ENCODE data around the gene CREG1.
"Not testable (repeated sequence)": the region's sequence is repeated elsewhere in the genome, so short reads cannot be mapped to it uniquely, and the experiment has no call there.

Gene CREG1

DNA sequence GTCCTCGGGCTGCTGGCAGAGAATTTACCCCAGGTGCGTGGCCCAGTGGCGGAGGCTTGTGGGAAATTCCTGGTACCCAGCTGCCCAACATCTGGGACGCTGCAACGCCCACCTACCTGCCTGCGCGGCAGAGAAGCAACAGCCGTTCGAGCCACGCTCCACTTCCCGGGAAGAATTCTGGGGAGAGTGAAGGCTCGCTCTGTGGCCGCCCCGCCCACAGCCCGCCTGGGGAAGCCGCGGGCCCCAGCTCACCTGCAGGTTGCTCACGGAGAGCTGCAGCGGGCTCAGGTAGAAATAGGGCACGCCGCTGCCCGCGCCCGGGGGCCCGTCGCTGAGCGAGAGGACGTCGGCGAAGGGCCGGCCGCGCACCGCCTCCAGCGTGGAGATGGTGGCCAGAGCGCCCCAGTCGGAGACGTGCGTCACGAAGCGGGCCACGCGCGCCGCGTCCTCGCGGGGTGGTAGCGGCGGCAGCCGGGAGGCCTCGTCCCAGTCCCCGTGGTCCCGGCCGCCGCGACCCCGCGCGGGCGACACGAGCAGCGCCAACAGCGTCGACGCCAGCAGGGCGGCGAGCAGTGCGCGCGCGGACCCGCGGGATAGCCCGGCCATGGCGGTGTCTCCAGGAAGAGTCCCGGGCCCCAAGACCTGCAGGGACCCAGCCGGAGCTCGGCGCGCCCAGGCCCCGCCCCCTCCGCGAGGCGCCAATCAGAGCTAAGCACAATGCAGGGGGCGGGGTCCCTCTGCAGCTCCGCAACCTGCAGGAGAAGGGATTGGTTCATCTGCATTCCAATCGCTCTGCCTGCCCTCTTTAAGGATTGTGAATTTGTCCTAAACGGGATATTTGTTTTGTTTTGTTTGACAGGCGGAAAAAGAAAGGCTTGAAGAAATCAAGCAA, at the start of gene CREG1:
Gene CREG1, minus strand, starts transcription at position 627 of the 892 bp plus-strand sequence.
- DNase-seq (ENCODE audit: low read depth): peak; percentile 79

GRCh38 chr1:167602840-167603239, 49.3 kb upstream of the CREG1 start:
- no peak for DNase-seq (ENCODE audit: low read depth)

DNA sequence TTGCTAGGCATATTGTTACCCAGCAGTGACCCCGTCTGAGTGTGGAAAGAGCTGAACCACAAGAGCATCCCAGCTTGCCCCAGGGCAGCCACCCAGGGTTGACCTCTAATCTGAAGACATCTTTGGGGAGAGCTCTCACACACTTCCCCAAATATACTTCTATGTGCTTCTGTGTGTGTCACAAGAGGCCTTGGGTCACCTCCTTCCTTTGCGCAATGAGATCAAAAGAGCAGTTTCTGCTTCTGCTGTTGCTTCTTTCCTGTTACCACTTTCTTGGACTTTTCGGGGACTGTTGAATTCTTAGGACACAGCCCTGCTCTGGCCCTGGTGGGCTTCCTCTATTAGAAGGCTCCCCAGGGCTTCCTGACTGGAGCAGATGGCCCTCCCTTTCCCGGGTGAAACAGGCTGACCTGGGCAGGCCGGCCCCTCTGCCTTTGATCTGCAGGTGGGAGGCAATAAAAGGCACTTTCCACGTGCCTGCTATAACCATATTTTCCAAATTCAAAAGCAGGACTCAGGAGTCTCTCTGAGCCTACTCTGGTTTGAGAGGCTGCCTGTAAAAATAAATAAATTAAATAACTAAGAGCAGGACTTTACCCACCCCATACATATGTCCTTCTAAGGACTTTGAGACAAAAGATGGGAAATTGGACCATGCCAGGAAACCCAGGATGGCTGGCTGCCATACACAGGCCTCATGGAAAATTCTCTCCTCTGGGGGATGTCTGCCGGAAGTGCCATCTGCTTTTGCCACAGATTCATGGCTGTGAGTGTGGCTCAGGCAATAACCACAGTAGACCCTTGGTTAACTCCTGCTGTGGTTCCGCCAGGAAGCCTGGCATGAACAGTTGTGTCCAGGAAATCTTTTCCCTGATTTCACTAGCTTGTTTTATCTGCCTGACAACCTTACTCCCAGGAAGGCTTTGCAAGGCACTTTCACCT, 48.2 kb upstream of the CREG1 start:
- DNase-seq (ENCODE audit: low read depth): no peak

DNA sequence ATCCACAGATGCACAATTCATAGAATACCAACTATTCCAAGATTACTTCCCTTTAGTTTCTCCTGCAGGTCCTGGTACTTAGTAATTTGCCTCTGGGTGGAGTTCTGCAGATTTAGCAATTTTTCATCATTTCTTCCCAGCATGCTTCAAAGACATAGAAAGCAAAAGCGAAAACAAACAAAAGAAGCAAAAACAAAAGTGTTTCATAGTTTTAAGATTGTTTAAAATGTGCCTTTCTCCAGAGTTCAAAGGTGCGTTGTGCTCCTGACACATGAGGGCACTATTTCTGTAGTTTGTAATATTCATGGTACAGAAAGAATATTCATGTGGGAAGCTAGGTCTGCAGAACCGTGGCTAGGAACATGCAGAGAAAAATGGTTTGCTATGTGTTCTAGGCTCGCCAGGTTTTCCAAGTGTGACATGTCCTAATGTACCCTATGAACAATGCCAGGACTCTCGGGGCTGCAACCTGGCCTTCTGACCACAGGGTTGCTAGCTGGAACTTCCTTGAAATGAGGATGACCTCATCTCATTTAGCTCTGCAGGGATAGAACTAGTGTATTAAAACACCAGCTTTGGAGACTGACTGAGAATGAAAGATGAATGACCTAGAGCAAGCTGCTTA, 46.5 kb upstream of the CREG1 start:
- DNase-seq (ENCODE audit: low read depth): no peak

DNA sequence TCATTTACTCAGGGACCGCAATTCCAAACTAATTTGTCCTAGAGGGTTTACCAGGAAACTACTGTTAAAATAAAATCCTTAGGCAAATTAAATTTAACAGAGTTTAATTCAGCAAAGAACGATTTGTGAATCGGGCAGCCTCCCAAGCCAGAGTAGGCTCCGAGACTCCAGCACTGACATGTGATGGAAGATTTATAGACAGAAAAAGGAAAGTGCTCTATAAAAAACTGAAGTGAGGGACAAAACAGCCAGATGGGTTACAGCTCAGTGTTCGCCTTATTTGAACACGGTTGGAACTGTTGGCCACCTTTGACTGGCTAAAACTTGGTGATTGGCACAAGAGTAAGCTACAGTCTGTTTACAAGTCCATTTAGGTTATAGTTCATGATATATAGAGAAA, 41.3 kb upstream of the CREG1 start:
- no peak for DNase-seq (ENCODE audit: low read depth)

DNA sequence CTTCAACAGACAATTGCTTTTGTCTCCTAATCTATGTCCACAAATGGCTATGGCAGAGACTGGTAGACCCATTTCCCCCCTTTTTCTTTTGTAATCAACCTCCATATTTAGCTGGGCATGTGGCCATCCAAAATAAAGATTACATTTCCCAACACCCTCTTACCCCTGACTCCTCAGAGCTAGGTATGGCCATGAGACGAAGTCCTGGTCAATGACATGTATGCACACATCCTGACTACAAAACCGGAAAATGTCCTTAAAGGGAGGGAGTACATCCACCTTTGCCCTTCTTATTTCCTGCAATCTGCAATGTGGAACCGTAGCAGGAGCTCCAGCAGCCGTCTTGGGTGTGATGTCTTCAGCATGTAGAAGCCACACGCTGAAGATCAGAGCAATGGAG, 40.3 kb upstream of the CREG1 start:
- DNase-seq (ENCODE audit: low read depth): no peak

GRCh38 chr1:167592475-167592874, 38.9 kb upstream of the CREG1 start:
- DNase-seq (ENCODE audit: low read depth): no peak

- DNase-seq (ENCODE audit: low read depth): no peak
These were observed 34.8 kb upstream of the CREG1 start for GRCh38 chr1:167588361-167588760.

- DNase-seq (ENCODE audit: low read depth): no peak
These were observed 34.3 kb upstream of the CREG1 start for GRCh38 chr1:167587872-167588271.

DNA sequence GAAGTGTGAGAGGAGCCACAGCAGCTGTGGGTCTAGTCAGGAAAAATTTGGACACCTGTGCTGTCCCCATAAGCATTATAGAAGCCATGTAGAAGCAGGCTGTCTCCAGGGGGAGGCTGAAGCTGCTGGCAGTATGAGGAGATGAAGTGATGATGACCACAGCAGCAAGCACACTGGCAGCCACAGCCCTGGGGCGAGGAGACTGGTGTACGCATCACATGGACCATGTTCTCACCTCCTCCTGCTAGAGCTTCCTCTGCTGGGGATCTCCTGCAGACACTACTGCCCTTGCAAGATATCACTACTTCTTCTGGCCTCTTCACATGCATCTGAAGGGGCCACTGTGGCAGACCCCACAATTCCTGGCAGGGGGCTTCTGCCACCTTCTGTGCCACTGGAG, 33.8 kb upstream of the CREG1 start:
- no peak for DNase-seq (ENCODE audit: low read depth)

DNA sequence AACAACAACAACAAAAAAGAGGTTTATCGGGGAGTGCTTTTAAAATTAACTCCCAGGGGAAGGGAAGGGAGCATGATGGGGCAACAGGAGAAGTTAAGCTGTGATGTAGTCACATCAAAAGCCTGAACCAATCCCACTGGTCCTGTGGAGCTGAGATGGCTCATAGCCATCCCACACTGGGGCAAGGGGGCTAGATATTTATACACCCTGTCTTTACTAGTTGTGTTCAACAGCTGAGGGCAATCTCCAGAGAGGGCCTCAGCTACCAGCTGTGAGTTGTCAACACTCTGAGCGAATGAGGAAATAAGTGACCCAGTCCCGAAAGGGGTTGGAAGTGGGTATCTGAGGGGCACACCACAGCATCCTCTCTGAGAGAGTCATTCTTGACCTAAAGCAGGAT, 31.0 kb upstream of the CREG1 start:
- no peak for DNase-seq (ENCODE audit: low read depth)

GRCh38 chr1:167582722-167583121, 29.2 kb upstream of the CREG1 start:
- DNase-seq (ENCODE audit: low read depth): no peak

GRCh38 chr1:167582064-167582463, 28.5 kb upstream of the CREG1 start:
- DNase-seq (ENCODE audit: low read depth): no peak

DNA sequence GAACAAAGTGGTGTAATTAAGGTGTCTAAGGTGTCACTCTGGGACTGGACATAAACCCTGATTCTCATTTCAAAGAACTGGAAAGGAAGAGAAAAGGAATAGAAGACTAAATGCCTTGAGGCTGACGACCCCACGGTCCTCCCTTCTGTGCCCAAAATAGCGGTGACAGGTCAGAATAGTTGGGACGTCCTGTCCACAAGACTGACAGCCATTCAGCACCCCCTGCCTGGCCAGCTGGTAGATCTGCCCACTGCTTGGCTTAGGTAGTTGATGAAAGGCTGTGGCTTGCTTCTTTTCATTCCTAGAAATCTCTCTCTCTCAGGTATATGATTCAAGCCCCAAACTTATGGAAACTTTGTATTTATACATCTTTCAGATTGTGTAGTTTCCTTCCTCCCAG, 26.4 kb upstream of the CREG1 start:
- no peak for DNase-seq (ENCODE audit: low read depth)

DNA sequence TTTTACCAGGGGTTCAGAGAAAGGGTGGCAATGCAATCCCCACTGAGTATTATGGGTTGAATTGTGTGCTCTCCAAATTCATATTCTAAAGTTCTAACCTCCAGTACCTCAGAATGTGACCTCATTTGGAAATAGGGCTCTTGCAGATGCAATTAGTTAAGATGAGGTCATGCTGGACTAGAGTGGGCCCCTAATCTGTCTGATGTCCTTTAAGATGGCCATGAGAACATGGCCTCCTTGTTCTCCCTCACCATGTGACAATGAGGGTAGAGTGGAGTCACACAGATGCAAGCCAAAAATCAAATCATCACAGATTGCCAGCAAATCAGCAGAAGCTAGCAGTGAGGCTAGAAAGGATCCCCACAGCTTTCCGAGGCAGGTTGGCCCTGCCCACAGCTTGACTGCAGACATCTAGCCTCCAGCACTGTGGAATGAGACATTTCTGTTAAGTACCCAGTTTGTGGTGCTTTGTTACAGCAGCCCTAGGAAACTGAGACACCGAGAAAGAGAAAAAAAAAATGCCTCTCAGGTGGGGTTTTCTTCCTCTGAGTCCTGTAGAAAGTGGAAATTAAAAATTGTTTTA, 25.5 kb upstream of the CREG1 start:
- no peak for DNase-seq (ENCODE audit: low read depth)

GRCh38 chr1:167575649-167576048, 22.1 kb upstream of the CREG1 start:
- DNase-seq (ENCODE audit: low read depth): no peak

GRCh38 chr1:167573035-167573434, 19.5 kb upstream of the CREG1 start:
- DNase-seq (ENCODE audit: low read depth): no peak

GRCh38 chr1:167570712-167571111, 17.1 kb upstream of the CREG1 start:
- DNase-seq (ENCODE audit: low read depth): not testable (repeated sequence)

DNA sequence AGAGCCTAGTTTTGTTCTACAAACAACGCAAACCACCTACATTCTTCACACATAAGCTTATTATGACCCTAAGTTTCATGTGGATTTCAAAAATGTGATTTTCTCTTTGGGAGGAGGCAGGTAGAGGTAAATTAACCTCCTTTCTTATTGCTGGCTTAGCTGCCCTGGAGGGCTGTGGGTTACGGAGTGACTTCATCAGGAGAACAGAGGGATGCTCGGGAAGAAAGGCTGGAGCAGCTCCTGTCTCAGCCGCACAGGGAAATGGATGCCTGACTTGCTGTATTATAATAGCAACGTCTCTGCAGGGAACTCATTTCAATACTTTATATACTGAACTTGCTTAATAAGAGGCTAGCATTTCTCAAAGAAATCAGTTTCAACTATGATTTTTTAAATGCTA, 14.1 kb upstream of the CREG1 start:
- no peak for DNase-seq (ENCODE audit: low read depth)

- DNase-seq (ENCODE audit: low read depth): no peak
These were observed 13.2 kb upstream of the CREG1 start for GRCh38 chr1:167566766-167567165.

- DNase-seq (ENCODE audit: low read depth): no peak
These were observed 12.4 kb upstream of the CREG1 start for GRCh38 chr1:167565922-167566321.

- no peak for DNase-seq (ENCODE audit: low read depth)
These were observed 11.2 kb upstream of the CREG1 start for GRCh38 chr1:167564612-167565270.
